22Rv1 (cell line): Measurements from ENCODE around the gene EGFLAM.

ENCODE experiments used
- CTCF ChIP-seq: fragments of 450-650 bp; IDR thresholded peaks from 2 replicates; pipeline ENCODE4 v1.5.1; 2017; ENCODE audit warnings: mild to moderate bottlenecking
- ZFX ChIP-seq: fragments of 450-650 bp; IDR thresholded peaks from 2 replicates; pipeline ENCODE4 v1.6.1; 2017; ENCODE audit warnings: antibody characterized with exemption, borderline replicate concordance

GRCh38 chr5:38452201-38452600, 193.8 kb downstream of the EGFLAM start:
- TF ChIP-seq CTCF (no peak), ZFX (no peak)
